Rectal smooth muscle tissue (tissue), 1 donor: ENCODE measurements around the gene TMEM203.
A peak's percentile ranks its signal among the peaks of the same experiment; 100 is the strongest.

Experiments used
- H3K27ac ChIP-seq: one replicate; pipeline ENCODE4 v1.7.0; 2013; ENCODE audit warnings: low read depth, low read length, inconsistent platforms
- H3K27me3 ChIP-seq: one replicate; pipeline ENCODE4 v1.7.0; 2013; ENCODE audit warnings: low read length; ENCODE audit not compliant: control insufficient read depth, insufficient read depth
- H3K36me3 ChIP-seq: one replicate; pipeline ENCODE4 v1.7.0; 2013; ENCODE audit warnings: low read length; ENCODE audit not compliant: control insufficient read depth, insufficient read depth
- H3K4me1 ChIP-seq: one replicate; pipeline ENCODE4 v1.7.0; 2013; ENCODE audit warnings: low read length; ENCODE audit not compliant: control insufficient read depth, insufficient read depth
- H3K4me3 ChIP-seq: one replicate; pipeline ENCODE4 v1.7.0; 2013; ENCODE audit warnings: low read length
- H3K9ac ChIP-seq: one replicate; pipeline ENCODE4 v1.7.0; 2013; ENCODE audit warnings: low read length

TMEM203 gene

GRCh38 chr9:137223078-137223970, 17.9 kb upstream of the TMEM203 start:
- peaks cover under 1% of the 10 kb centered on the region for H3K27me3 ChIP-seq
- H3K4me3 ChIP-seq, result peak overlapping the region; percentile 71
- peaks cover 8% of the 10 kb centered on the region for H3K4me1 ChIP-seq
- peak overlapping the region; percentile 91 for H3K27ac ChIP-seq
- H3K36me3 ChIP-seq, result no peaks in the 10 kb centered on the region
- peak overlapping the region; percentile 97 for H3K9ac ChIP-seq

DNA sequence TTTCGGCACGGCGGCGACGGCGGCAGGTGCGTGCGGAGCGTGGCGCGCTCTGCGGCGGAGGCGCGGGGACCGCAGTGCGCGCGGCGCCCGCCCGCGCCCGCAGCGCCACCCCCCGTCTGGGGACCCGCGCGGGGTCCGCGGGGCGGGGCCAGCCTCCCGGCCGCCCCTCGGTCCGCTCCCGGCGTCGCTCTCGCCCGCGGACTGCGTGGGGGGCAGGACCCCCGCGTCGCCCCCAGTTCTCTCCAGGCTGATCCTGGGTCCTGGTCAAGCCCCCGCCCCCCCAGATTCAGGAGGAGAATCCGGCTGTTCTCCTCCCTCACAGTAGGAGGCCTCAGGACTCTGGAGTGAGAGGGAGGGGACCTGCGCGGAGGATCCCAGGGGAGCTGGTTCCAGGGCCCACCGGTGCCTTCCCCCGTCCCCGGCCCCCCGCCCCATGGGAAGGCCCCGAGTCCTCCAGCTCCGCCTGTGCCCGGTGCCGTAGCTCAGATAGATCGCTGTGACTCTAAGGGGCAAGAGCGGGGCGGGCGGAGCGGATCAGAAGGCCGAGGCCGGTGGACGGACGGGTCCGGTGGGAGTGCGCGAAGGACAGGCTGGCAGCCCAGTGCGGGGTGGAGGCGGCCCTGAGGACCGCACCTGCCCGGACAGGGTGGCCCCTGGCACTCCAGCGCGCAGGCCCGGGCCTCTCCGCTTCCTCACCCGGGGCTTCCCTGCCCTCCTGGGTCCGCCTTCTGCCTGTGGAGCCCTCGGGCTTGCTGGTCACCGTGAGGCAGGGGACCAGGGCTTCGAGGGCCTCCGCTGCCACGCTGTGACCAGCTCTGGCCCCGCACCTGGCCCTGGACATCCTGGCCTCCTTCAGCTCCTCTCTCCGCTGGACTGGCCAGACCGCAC, 17.0 kb upstream of the TMEM203 start, which contains the start of gene RNF208:
Gene RNF208, minus strand, starts transcription at position 51 of the 888 bp plus-strand sequence. CDS start 1,028 bp downstream, outside the sequence.
- Histone ChIP-seq H3K36me3 (no peaks in the 10 kb centered on the region), H3K27me3 (no peaks in the 10 kb centered on the region), H3K4me3 (peak within 1 kb of the TSS; percentile 71), H3K4me1 (peaks cover 8% of the 10 kb centered on the region), H3K27ac (peak within 1 kb of the TSS; percentile 91), H3K9ac (peak within 1 kb of the TSS; percentile 57)

- Histone ChIP-seq H3K4me3 (peak overlapping the region; percentile 13), H3K9ac (no peak overlapping the region), H3K27ac (no peak overlapping the region), H3K27me3 (no peaks in the 10 kb centered on the region), H3K36me3 (no peaks in the 10 kb centered on the region), H3K4me1 (peaks cover 8% of the 10 kb centered on the region)
These were observed 16.2 kb upstream of the TMEM203 start for GRCh38 chr9:137221506-137222111.

DNA sequence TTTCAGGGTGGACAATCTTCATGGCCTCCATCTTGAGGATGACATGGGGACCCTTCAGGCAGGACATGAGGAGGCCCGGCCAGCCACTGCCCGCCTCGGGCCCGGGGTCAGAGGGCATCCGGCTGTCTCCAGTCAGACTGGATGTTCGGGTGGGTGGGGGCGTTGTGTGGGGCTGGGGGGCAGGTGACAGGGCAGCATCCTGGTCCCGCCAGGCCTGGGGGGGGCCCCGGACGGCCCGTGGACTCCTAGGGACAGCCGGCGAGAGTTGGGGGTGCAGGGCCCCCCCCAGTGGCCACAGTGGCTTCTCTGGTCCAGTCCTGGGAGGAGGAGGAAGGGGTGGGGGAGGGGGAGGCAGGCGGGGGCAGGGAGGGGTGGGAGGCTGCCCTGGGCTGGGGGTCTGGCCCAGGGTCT, 15.7 kb upstream of the TMEM203 start:
- Histone ChIP-seq H3K36me3 (peaks cover 1% of the 10 kb centered on the region), H3K4me1 (peaks cover 8% of the 10 kb centered on the region), H3K9ac (no peak overlapping the region), H3K27me3 (no peaks in the 10 kb centered on the region), H3K27ac (no peak overlapping the region), H3K4me3 (no peak overlapping the region)

GRCh38 chr9:137220317-137221094, 15.1 kb upstream of the TMEM203 start:
- Histone ChIP-seq H3K27ac (no peak overlapping the region), H3K4me3 (no peak overlapping the region), H3K4me1 (peaks cover 8% of the 10 kb centered on the region), H3K36me3 (peaks cover 2% of the 10 kb centered on the region), H3K27me3 (no peaks in the 10 kb centered on the region), H3K9ac (no peak overlapping the region)

- H3K4me3 ChIP-seq, result no peak overlapping the region
- peaks cover 8% of the 10 kb centered on the region for H3K4me1 ChIP-seq
- H3K27ac ChIP-seq, result no peak overlapping the region
- H3K27me3 ChIP-seq, result no peaks in the 10 kb centered on the region
- H3K36me3 ChIP-seq, result peaks cover 2% of the 10 kb centered on the region
- H3K9ac ChIP-seq, result no peak overlapping the region
These were observed 14.4 kb upstream of the TMEM203 start for GRCh38 chr9:137219757-137220316.

DNA sequence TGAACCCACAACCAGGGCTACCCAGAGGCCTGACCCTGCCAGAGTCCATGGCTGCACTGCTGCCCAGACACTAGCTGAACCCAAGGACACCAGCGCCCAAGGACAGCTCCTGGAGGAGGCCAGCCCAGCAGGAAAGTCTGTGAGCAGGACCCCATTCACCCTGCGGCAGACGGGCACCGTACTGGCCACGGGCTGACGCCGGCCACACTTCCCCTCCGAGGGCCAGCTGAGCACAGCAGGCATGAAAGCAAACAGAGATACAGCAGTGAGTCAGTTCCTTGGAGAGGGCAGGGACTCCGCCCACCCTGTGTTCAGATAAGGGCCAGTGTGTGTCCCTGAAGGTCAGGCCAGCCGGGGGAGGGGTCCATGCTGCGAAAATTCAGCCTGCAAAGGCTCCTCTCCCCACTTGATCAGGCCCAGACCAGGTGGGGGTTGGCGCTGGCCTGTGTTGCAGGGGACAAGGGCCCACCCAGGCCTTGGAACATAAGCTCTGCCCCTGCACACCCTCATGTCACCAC, 13.4 kb upstream of the TMEM203 start:
- Histone ChIP-seq H3K27ac (no peak overlapping the region), H3K36me3 (peaks cover 2% of the 10 kb centered on the region), H3K4me1 (peaks cover 6% of the 10 kb centered on the region), H3K9ac (no peak overlapping the region), H3K4me3 (no peak overlapping the region), H3K27me3 (no peaks in the 10 kb centered on the region)

GRCh38 chr9:137218212-137218753, 12.8 kb upstream of the TMEM203 start:
- Histone ChIP-seq H3K4me3 (peak overlapping the region; percentile 48), H3K36me3 (peaks cover 2% of the 10 kb centered on the region), H3K9ac (no peak overlapping the region), H3K27ac (no peak overlapping the region), H3K27me3 (no peaks in the 10 kb centered on the region), H3K4me1 (peaks cover 6% of the 10 kb centered on the region)

GRCh38 chr9:137217276-137218211, 12.1 kb upstream of the TMEM203 start:
- Histone ChIP-seq H3K27me3 (no peaks in the 10 kb centered on the region), H3K4me3 (peak overlapping the region; percentile 48), H3K36me3 (peaks cover 2% of the 10 kb centered on the region), H3K4me1 (no peaks in the 10 kb centered on the region), H3K9ac (peak overlapping the region; percentile 30), H3K27ac (no peak overlapping the region)

GRCh38 chr9:137216188-137216965, 10.9 kb upstream of the TMEM203 start:
- H3K36me3 ChIP-seq, result peaks cover 2% of the 10 kb centered on the region
- no peak overlapping the region for H3K4me3 ChIP-seq
- H3K27me3 ChIP-seq, result no peaks in the 10 kb centered on the region
- no peak overlapping the region for H3K27ac ChIP-seq
- H3K4me1 ChIP-seq, result no peaks in the 10 kb centered on the region
- no peak overlapping the region for H3K9ac ChIP-seq
